ENCODE data around the gene SPRR2A.
"Not testable (repeated sequence)": the region's sequence is repeated elsewhere in the genome, so short reads cannot be mapped to it uniquely, and the experiment has no call there.

SPRR2A gene

GRCh38 chr1:153025797-153026196 is 31.5 kb downstream of the SPRR2A start:
- 80% methylated on average over 1 of the region's 1 CpG; no CpG with 5 or more reads in 1 of the 2 experiments for WGBS, 2 experiments (ENCODE audit: insufficient coverage in 2 of 2)

DNA sequence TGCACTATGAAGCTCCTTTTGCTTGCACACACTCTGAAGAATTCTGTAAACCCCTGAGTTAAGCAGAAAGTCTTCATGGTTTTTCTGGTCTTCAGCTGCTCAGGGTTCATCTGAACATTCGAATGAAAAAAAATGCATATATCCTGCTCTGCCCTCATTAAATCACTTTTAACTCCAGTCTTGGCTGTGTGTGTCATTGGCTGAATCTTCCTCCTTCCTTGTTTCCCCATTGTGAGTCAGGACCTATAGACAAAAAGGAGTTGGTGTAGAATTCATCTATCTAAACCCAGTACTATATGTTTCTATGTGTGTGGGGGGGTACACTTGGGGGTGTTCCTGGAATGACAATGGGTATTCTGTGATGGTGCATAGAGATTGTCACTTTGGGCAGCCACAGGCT is 32.9 kb downstream of the SPRR2A start:
- Histone ChIP-seq H3K36me3 (ENCODE audit: control insufficient read depth, insufficient read depth, low read length) (no peaks in the 10 kb centered on the region), H3K27ac (ENCODE audit: low read depth, low read length, severe bottlenecking) (no peak overlapping the region), H3K4me1 (ENCODE audit: control insufficient read depth, insufficient read depth, low read length, poor library complexity, severe bottlenecking) (no peaks in the 10 kb centered on the region), H3K9me3 (ENCODE audit: control insufficient read depth, low read length) (no peaks in the 10 kb centered on the region), H3K4me3 (ENCODE audit: extremely low read depth, insufficient read depth, low read length, poor library complexity, severe bottlenecking) (no peak overlapping the region)
- WGBS, 2 experiments (ENCODE audit: insufficient coverage in 2 of 2): 80% methylated on average over 1 of the region's 1 CpG; no CpG with 5 or more reads in 1 of the 2 experiments

More at GRCh38 chr1:153025797-153026196, 31.5 kb downstream of the SPRR2A start:
- H3K4me3 ChIP-seq (ENCODE audit: extremely low read depth, insufficient read depth, low read length, poor library complexity, severe bottlenecking): no peak overlapping the region
- H3K4me1 ChIP-seq (ENCODE audit: control insufficient read depth, insufficient read depth, low read length, poor library complexity, severe bottlenecking): no peaks in the 10 kb centered on the region
- no peak overlapping the region for H3K27ac ChIP-seq (ENCODE audit: low read depth, low read length, severe bottlenecking)
- H3K36me3 ChIP-seq (ENCODE audit: control insufficient read depth, insufficient read depth, low read length): no peaks in the 10 kb centered on the region
- no peaks in the 10 kb centered on the region for H3K9me3 ChIP-seq (ENCODE audit: control insufficient read depth, low read length)

DNA sequence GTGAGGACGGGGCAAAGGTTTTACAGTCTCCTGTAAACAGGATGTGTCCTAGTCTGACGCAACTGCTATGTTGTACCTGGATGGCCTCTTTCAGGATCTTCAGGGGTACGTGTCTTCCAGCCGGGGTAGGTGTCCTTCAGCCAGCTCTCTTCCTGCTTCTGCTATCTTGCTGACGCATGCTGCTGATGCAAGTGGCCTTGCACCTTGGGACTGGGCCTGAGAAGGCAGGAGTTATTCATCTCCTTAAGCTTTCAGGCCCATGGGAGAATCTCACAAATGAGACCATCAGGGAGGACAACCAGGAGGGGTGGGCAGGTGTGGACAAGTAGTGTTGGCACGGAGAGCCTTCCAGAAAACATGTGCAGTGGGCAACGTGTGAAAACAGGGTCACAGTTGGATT is 34.2 kb downstream of the SPRR2A start:
- Histone ChIP-seq H3K36me3 (ENCODE audit: control insufficient read depth, insufficient read depth, low read length) (no peaks in the 10 kb centered on the region), H3K4me1 (ENCODE audit: control insufficient read depth, insufficient read depth, low read length, poor library complexity, severe bottlenecking) (no peaks in the 10 kb centered on the region), H3K9me3 (ENCODE audit: control insufficient read depth, low read length) (no peaks in the 10 kb centered on the region), H3K4me3 (ENCODE audit: extremely low read depth, insufficient read depth, low read length, poor library complexity, severe bottlenecking) (no peak overlapping the region), H3K27ac (ENCODE audit: low read depth, low read length, severe bottlenecking) (no peak overlapping the region)
- WGBS, 2 experiments (ENCODE audit: insufficient coverage in 2 of 2): 85 to 86% methylated on average over 7 of the region's 7 CpGs

DNA sequence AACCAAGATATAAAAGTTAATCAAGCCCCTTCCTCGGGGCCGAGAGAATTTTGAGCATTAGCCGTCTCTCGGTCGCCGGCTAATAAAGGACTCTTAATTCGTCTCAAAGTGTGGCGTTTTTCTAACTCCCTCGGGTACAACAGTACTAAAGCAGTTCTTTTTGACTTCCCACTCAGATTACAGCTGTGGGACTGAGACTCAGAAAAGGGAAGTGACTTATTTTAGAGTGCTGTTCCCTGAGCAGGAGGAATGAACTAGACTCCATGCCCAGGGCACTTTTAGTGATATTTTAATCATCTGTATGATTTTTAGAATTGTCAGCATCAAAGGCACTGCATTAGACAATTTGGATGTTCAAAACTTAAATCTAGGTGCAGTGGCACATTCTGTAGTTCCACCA is 35.0 kb downstream of the SPRR2A start:
- H3K27ac ChIP-seq (ENCODE audit: low read depth, low read length, severe bottlenecking): not testable (repeated sequence)

GRCh38 chr1:153021829-153022228 is 35.5 kb downstream of the SPRR2A start:
- not testable (repeated sequence) for H3K36me3 ChIP-seq (ENCODE audit: control insufficient read depth, insufficient read depth, low read length); H3K9me3 ChIP-seq (ENCODE audit: control insufficient read depth, low read length); H3K27ac ChIP-seq (ENCODE audit: low read depth, low read length, severe bottlenecking); H3K4me3 ChIP-seq (ENCODE audit: extremely low read depth, insufficient read depth, low read length, poor library complexity, severe bottlenecking); H3K4me1 ChIP-seq (ENCODE audit: control insufficient read depth, insufficient read depth, low read length, poor library complexity, severe bottlenecking)
- WGBS, 2 experiments (ENCODE audit: insufficient coverage in 2 of 2): 100% methylated on average over 1 to 2 of the region's 2 CpGs

More for the DNA sequence above, 35.0 kb downstream of the SPRR2A start:
- H3K4me3 ChIP-seq (ENCODE audit: extremely low read depth, insufficient read depth, low read length, poor library complexity, severe bottlenecking); H3K9me3 ChIP-seq (ENCODE audit: control insufficient read depth, low read length); H3K36me3 ChIP-seq (ENCODE audit: control insufficient read depth, insufficient read depth, low read length); H3K4me1 ChIP-seq (ENCODE audit: control insufficient read depth, insufficient read depth, low read length, poor library complexity, severe bottlenecking): not testable (repeated sequence)
- 85 to 89% methylated on average over 5 to 9 of the region's 9 CpGs for WGBS, 2 experiments (ENCODE audit: insufficient coverage in 2 of 2)

- 78% methylated on average over 6 to 8 of the region's 8 CpGs for WGBS, 2 experiments (ENCODE audit: insufficient coverage in 2 of 2)
These were observed 46.0 kb downstream of the SPRR2A start for GRCh38 chr1:153011235-153011758.

More at GRCh38 chr1:153011235-153011758, 46.0 kb downstream of the SPRR2A start:
- H3K4me3 ChIP-seq (ENCODE audit: extremely low read depth, insufficient read depth, low read length, poor library complexity, severe bottlenecking); H3K9me3 ChIP-seq (ENCODE audit: control insufficient read depth, low read length); H3K27ac ChIP-seq (ENCODE audit: low read depth, low read length, severe bottlenecking); H3K4me1 ChIP-seq (ENCODE audit: control insufficient read depth, insufficient read depth, low read length, poor library complexity, severe bottlenecking); H3K36me3 ChIP-seq (ENCODE audit: control insufficient read depth, insufficient read depth, low read length): not testable (repeated sequence)

Measured in mesodermal cell (in vitro differentiated cells).